ENCODE results near the gene RAD51B. TPM values are rescaled to one million over a fixed set of nuclear protein-coding genes. Genes with fewer than 3 reads are reported as not detected.

The RAD51B gene
- total RNA-seq, 1 donor from 2014 or later: 16.7 TPM

DNA sequence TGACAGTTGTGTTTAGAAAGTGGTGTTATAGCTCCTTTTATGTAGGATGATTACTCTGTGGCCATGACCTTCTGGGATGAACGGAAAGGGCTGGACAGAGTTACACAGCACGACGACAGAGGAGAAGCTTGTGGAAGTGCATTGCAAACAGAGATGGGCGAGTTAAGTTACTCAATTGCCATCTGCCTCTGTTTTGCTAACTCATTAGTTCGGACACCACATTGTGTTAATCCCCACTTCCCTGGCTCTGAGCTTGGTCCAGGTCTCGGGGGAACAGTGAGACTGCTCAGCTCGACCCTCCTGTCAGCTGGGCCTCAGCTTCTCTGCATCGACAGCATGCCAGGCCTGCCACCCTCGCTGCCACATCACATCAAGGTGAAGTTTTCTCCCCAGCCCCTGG lies 565.3 kb downstream of the RAD51B start:
- Mint-ChIP-seq H3K4me3 (no peak overlapping the region), H3K36me3 (ENCODE audit: low read depth) (no peaks in the 10 kb centered on the region), H3K4me1 (peaks cover 63% of the 10 kb centered on the region), H3K9me3 (no peaks in the 10 kb centered on the region), H3K27ac (ENCODE audit: unreplicated experiment) (no peak overlapping the region), H3K27me3 (ENCODE audit: low read depth) (no peaks in the 10 kb centered on the region)
- TF ChIP-seq, protein P1, sequence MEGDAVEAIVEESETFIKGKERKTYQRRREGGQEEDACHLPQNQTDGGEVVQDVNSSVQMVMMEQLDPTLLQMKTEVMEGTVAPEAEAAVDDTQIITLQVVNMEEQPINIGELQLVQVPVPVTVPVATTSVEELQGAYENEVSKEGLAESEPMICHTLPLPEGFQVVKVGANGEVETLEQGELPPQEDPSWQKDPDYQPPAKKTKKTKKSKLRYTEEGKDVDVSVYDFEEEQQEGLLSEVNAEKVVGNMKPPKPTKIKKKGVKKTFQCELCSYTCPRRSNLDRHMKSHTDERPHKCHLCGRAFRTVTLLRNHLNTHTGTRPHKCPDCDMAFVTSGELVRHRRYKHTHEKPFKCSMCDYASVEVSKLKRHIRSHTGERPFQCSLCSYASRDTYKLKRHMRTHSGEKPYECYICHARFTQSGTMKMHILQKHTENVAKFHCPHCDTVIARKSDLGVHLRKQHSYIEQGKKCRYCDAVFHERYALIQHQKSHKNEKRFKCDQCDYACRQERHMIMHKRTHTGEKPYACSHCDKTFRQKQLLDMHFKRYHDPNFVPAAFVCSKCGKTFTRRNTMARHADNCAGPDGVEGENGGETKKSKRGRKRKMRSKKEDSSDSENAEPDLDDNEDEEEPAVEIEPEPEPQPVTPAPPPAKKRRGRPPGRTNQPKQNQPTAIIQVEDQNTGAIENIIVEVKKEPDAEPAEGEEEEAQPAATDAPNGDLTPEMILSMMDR (conservative IDR thresholded peaks at IDR 0.05): no peak
- no peak for DNase-seq (ENCODE audit: low read depth, low spot score)

- Mint-ChIP-seq H3K27ac (ENCODE audit: unreplicated experiment) (peak overlapping the region; percentile 73), H3K4me3 (no peak overlapping the region), H3K9me3 (no peaks in the 10 kb centered on the region), H3K4me1 (peaks cover 65% of the 10 kb centered on the region), H3K27me3 (ENCODE audit: low read depth) (no peaks in the 10 kb centered on the region), H3K36me3 (ENCODE audit: low read depth) (no peaks in the 10 kb centered on the region)
- DNase-seq (ENCODE audit: low read depth, low spot score): no peak
- TF ChIP-seq, protein P1 (conservative IDR thresholded peaks at IDR 0.05): no peak
These were observed 566.9 kb downstream of the RAD51B start for GRCh38 chr14:68386446-68386845.

DNA sequence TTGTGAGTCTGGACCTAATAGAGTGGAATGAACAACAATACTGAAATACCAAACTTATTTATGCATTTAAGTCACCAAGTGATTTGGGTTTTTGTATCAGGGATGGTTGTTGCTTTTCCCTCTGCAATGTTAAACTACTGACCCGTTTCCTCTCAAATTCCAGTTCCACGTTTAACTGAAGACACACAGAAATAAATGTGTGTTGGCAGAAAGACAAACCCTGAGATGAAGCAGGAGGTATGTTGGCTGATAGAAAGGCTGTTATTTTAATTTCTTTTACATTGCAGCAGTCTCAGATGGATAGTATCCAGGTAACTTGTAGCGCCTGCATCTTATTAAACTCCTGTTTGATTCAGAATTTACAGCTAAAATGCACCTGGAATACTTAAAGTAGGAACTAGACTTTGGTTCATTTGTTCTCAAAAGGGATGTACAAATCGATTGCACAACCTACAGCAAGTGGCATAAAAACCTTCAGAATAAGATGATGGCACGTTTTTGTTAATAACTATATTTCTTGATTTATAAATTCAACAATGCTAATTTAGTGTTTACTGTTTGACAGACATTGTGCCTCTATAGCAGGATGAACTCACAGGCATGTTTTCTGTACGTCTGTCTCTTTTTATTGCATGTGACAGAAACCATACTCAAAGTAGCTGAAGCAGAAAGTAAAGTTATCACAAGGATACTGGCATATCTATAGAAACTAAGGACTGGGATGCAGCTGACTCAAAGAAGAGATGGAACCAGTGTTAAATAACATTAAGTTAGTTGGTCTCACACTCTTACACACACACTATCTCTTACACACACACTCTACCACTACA lies 567.6 kb downstream of the RAD51B start:
- TF ChIP-seq, protein P1 (conservative IDR thresholded peaks at IDR 0.05): no peak
- peaks cover 66% of the 10 kb centered on the region for H3K4me1 Mint-ChIP-seq
- H3K4me3 Mint-ChIP-seq: no peak overlapping the region
- H3K27ac Mint-ChIP-seq (ENCODE audit: unreplicated experiment): no peak overlapping the region
- H3K9me3 Mint-ChIP-seq: no peaks in the 10 kb centered on the region
- no peak for DNase-seq (ENCODE audit: low read depth, low spot score)
- H3K27me3 Mint-ChIP-seq (ENCODE audit: low read depth): no peaks in the 10 kb centered on the region
- H3K36me3 Mint-ChIP-seq (ENCODE audit: low read depth): no peaks in the 10 kb centered on the region

DNA sequence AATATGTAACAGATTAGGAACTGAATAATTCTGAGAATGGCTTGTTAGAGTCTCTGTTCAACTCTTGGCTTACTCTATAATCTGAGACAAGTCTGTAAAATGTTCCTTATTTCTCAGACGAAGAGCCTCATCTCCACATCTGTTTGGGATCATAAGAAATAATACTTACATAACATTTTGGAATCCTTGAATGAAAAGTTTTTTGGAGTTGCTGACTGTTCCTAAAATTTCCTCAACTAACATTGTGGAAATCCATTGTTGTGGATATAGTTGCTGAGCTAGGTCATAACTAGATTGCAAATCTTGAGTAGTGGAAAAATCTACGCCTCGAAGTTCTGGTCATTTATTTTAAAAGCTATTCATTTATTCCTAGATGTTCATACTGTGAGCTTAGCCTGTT lies 570.4 kb downstream of the RAD51B start:
- TF ChIP-seq, protein P1 (conservative IDR thresholded peaks at IDR 0.05): no peak
- Mint-ChIP-seq H3K9me3 (no peaks in the 10 kb centered on the region), H3K4me1 (peaks cover 77% of the 10 kb centered on the region), H3K27ac (ENCODE audit: unreplicated experiment) (no peak overlapping the region), H3K4me3 (no peak overlapping the region), H3K36me3 (ENCODE audit: low read depth) (no peaks in the 10 kb centered on the region), H3K27me3 (ENCODE audit: low read depth) (no peaks in the 10 kb centered on the region)
- DNase-seq (ENCODE audit: low read depth, low spot score): no peak

GRCh38 chr14:68390741-68391140 lies 571.2 kb downstream of the RAD51B start:
- TF ChIP-seq, protein P1 (conservative IDR thresholded peaks at IDR 0.05): no peak
- H3K4me3 Mint-ChIP-seq: no peak overlapping the region
- H3K27ac Mint-ChIP-seq (ENCODE audit: unreplicated experiment): no peak overlapping the region
- no peak for DNase-seq (ENCODE audit: low read depth, low spot score)
- peaks cover 77% of the 10 kb centered on the region for H3K4me1 Mint-ChIP-seq
- no peaks in the 10 kb centered on the region for H3K27me3 Mint-ChIP-seq (ENCODE audit: low read depth)
- no peaks in the 10 kb centered on the region for H3K9me3 Mint-ChIP-seq
- H3K36me3 Mint-ChIP-seq (ENCODE audit: low read depth): no peaks in the 10 kb centered on the region
